ENCODE measurements around the gene CEP97. TPM values are rescaled to one million over a fixed set of nuclear protein-coding genes. Genes with fewer than 3 reads are reported as not detected.

Gene CEP97
- total RNA-seq, 1 donor from 2014 or later, result 13.4 TPM

GRCh38 chr3:101680466-101680865 is 43.9 kb upstream of the CEP97 start:
- Histone ChIP-seq H3K4me3 (ENCODE audit: low read depth, low read length) (no peak overlapping the region), H3K36me3 (ENCODE audit: control insufficient read depth, insufficient read depth, low read length) (peaks cover 5% of the 10 kb centered on the region), H3K27me3 (ENCODE audit: control insufficient read depth, insufficient read depth, low read length) (no peaks in the 10 kb centered on the region)
- no peak for DNase-seq (ENCODE audit: low read depth)
- TF ChIP-seq CTCF (IDR thresholded peaks at IDR 0.05; ENCODE audit: insufficient read depth, low read length, severe bottlenecking), result no peak
- no peak for FAIRE-seq

- no peak for FAIRE-seq
- peaks cover 5% of the 10 kb centered on the region for H3K36me3 ChIP-seq (ENCODE audit: control insufficient read depth, insufficient read depth, low read length)
- DNase-seq (ENCODE audit: low read depth), result peak; percentile 44
Observed at GRCh38 chr3:101685050-101685400, 39.4 kb upstream of the CEP97 start.

GRCh38 chr3:101685870-101686307 is 38.5 kb upstream of the CEP97 start:
- Histone ChIP-seq H3K27me3 (ENCODE audit: control insufficient read depth, insufficient read depth, low read length) (no peaks in the 10 kb centered on the region), H3K36me3 (ENCODE audit: control insufficient read depth, insufficient read depth, low read length) (peaks cover 5% of the 10 kb centered on the region), H3K4me3 (ENCODE audit: low read depth, low read length) (peak overlapping the region; percentile 57)
- FAIRE-seq, result no peak
- TF ChIP-seq CTCF (IDR thresholded peaks at IDR 0.05; ENCODE audit: insufficient read depth, low read length, severe bottlenecking), result no peak
- peak; percentile 25 for DNase-seq (ENCODE audit: low read depth)

More at GRCh38 chr3:101685050-101685400, 39.4 kb upstream of the CEP97 start:
- no peak for TF ChIP-seq CTCF (IDR thresholded peaks at IDR 0.05; ENCODE audit: insufficient read depth, low read length, severe bottlenecking)
- Histone ChIP-seq H3K4me3 (ENCODE audit: low read depth, low read length) (peak overlapping the region; percentile 57), H3K27me3 (ENCODE audit: control insufficient read depth, insufficient read depth, low read length) (no peaks in the 10 kb centered on the region)

- peaks cover 3% of the 10 kb centered on the region for H3K36me3 ChIP-seq (ENCODE audit: control insufficient read depth, insufficient read depth, low read length)
- H3K27me3 ChIP-seq (ENCODE audit: control insufficient read depth, insufficient read depth, low read length), result no peaks in the 10 kb centered on the region
- no peak for TF ChIP-seq CTCF (IDR thresholded peaks at IDR 0.05; ENCODE audit: insufficient read depth, low read length, severe bottlenecking)
- FAIRE-seq, result no peak
- H3K4me3 ChIP-seq (ENCODE audit: low read depth, low read length), result peak overlapping the region; percentile 7
- peak; percentile 32 for DNase-seq (ENCODE audit: low read depth)
Observed at GRCh38 chr3:101687142-101687931, 37.1 kb upstream of the CEP97 start.

- H3K4me3 ChIP-seq (ENCODE audit: low read depth, low read length), result no peak overlapping the region
- H3K36me3 ChIP-seq (ENCODE audit: control insufficient read depth, insufficient read depth, low read length), result peaks cover 1% of the 10 kb centered on the region
- TF ChIP-seq CTCF (IDR thresholded peaks at IDR 0.05; ENCODE audit: insufficient read depth, low read length, severe bottlenecking), result no peak
- FAIRE-seq, result no peak
- no peaks in the 10 kb centered on the region for H3K27me3 ChIP-seq (ENCODE audit: control insufficient read depth, insufficient read depth, low read length)
- DNase-seq (ENCODE audit: low read depth), result no peak
Observed at GRCh38 chr3:101689286-101689685, 35.1 kb upstream of the CEP97 start.

- FAIRE-seq, result no peak
Observed at GRCh38 chr3:101690972-101691371, 33.4 kb upstream of the CEP97 start.

More at GRCh38 chr3:101690972-101691371, 33.4 kb upstream of the CEP97 start:
- Histone ChIP-seq H3K4me3 (ENCODE audit: low read depth, low read length) (no peak overlapping the region), H3K27me3 (ENCODE audit: control insufficient read depth, insufficient read depth, low read length) (no peaks in the 10 kb centered on the region), H3K36me3 (ENCODE audit: control insufficient read depth, insufficient read depth, low read length) (no peaks in the 10 kb centered on the region)
- TF ChIP-seq CTCF (IDR thresholded peaks at IDR 0.05; ENCODE audit: insufficient read depth, low read length, severe bottlenecking), result no peak
- DNase-seq (ENCODE audit: low read depth), result no peak
